ENCODE measurements around the gene NCF2. TPM values are rescaled to one million over a fixed set of nuclear protein-coding genes. Genes with fewer than 3 reads are reported as not detected.

Gene NCF2
- total RNA-seq, 2 donors from 2014 or later = 0.55 TPM; not detected in 1

- no peak for DNase-seq
- no peak for TF ChIP-seq CTCF (conservative IDR thresholded peaks at IDR 0.05)
- Histone ChIP-seq H3K9me3 (ENCODE audit: control insufficient read depth, low read length) (no peaks in the 10 kb centered on the region), H3K27ac (ENCODE audit: low read depth, low read length) (no peak overlapping the region), H3K27me3 (ENCODE audit: control insufficient read depth, insufficient read depth, low read length, poor library complexity, severe bottlenecking) (no peaks in the 10 kb centered on the region), H3K4me3 (ENCODE audit: low read length) (no peak overlapping the region), H3K4me1 (ENCODE audit: control insufficient read depth, insufficient read depth, low read length) (peaks cover 3% of the 10 kb centered on the region), H3K9ac (ENCODE audit: extremely low read depth, low read length, poor library complexity, severe bottlenecking) (no peak overlapping the region), H3K36me3 (ENCODE audit: control insufficient read depth, insufficient read depth, low read length) (no peaks in the 10 kb centered on the region)
- Mint-ChIP-seq H3K9me3 (no peaks in the 10 kb centered on the region), H3K4me3 (no peak overlapping the region), H3K36me3 (ENCODE audit: low read depth) (no peaks in the 10 kb centered on the region), H3K27ac (no peak overlapping the region), H3K4me1 (peaks cover 20% of the 10 kb centered on the region), H3K27me3 (ENCODE audit: insufficient read depth) (no peaks in the 10 kb centered on the region)
Observed at GRCh38 chr1:183588827-183589226, 1.4 kb downstream of the NCF2 start.

- Histone ChIP-seq H3K4me3 (ENCODE audit: low read length) (no peak overlapping the region), H3K27me3 (ENCODE audit: control insufficient read depth, insufficient read depth, low read length, poor library complexity, severe bottlenecking) (no peaks in the 10 kb centered on the region), H3K27ac (ENCODE audit: low read depth, low read length) (no peak overlapping the region), H3K36me3 (ENCODE audit: control insufficient read depth, insufficient read depth, low read length) (no peaks in the 10 kb centered on the region), H3K9ac (ENCODE audit: extremely low read depth, low read length, poor library complexity, severe bottlenecking) (no peak overlapping the region), H3K9me3 (ENCODE audit: control insufficient read depth, low read length) (no peaks in the 10 kb centered on the region), H3K4me1 (ENCODE audit: control insufficient read depth, insufficient read depth, low read length) (peaks cover 3% of the 10 kb centered on the region)
- H3K9me3 Mint-ChIP-seq = no peaks in the 10 kb centered on the region
- H3K4me1 Mint-ChIP-seq = peaks cover 8% of the 10 kb centered on the region
- WGBS, 2 experiments (ENCODE audit: insufficient coverage in 1 of 2, insufficient read length in 1 of 2) = 93% methylated on average over 8 of the region's 8 CpGs; no CpG with 5 or more reads in 1 of the 2 experiments
- no peaks in the 10 kb centered on the region for H3K27me3 Mint-ChIP-seq (ENCODE audit: insufficient read depth)
- H3K27ac Mint-ChIP-seq = no peak overlapping the region
- no peaks in the 10 kb centered on the region for H3K36me3 Mint-ChIP-seq (ENCODE audit: low read depth)
- no peak for DNase-seq
- TF ChIP-seq CTCF (conservative IDR thresholded peaks at IDR 0.05) = no peak
- H3K4me3 Mint-ChIP-seq = no peak overlapping the region
Observed at GRCh38 chr1:183586926-183587325, 3.3 kb downstream of the NCF2 start.

GRCh38 chr1:183586455-183586854 is 3.8 kb downstream of the NCF2 start:
- Mint-ChIP-seq H3K27ac (no peak overlapping the region), H3K36me3 (ENCODE audit: low read depth) (no peaks in the 10 kb centered on the region), H3K4me3 (no peak overlapping the region), H3K4me1 (peaks cover 8% of the 10 kb centered on the region), H3K9me3 (no peaks in the 10 kb centered on the region), H3K27me3 (ENCODE audit: insufficient read depth) (no peaks in the 10 kb centered on the region)
- WGBS, 2 experiments (ENCODE audit: insufficient coverage in 1 of 2, insufficient read length in 1 of 2) = 92 to 100% methylated on average over 1 of the region's 1 CpG
- H3K9me3 ChIP-seq (ENCODE audit: control insufficient read depth, low read length) = no peaks in the 10 kb centered on the region
- H3K4me1 ChIP-seq (ENCODE audit: control insufficient read depth, insufficient read depth, low read length) = peaks cover 3% of the 10 kb centered on the region
- no peak overlapping the region for H3K27ac ChIP-seq (ENCODE audit: low read depth, low read length)
- H3K4me3 ChIP-seq (ENCODE audit: low read length) = no peak overlapping the region
- H3K36me3 ChIP-seq (ENCODE audit: control insufficient read depth, insufficient read depth, low read length) = no peaks in the 10 kb centered on the region
- TF ChIP-seq CTCF (conservative IDR thresholded peaks at IDR 0.05) = no peak
- no peak overlapping the region for H3K9ac ChIP-seq (ENCODE audit: extremely low read depth, low read length, poor library complexity, severe bottlenecking)
- no peak for DNase-seq
- no peaks in the 10 kb centered on the region for H3K27me3 ChIP-seq (ENCODE audit: control insufficient read depth, insufficient read depth, low read length, poor library complexity, severe bottlenecking)
